CD4-positive, alpha-beta memory T cell (primary cell): Measurements from ENCODE around the gene MIF4GD. TPM values are rescaled to one million over a fixed set of nuclear protein-coding genes. Genes with fewer than 3 reads are reported as not detected.
A peak's percentile ranks its signal among the peaks of the same experiment; 100 is the strongest.
"Not testable (repeated sequence)": the region's sequence is repeated elsewhere in the genome, so short reads cannot be mapped to it uniquely, and the experiment has no call there.

Source experiments
- CTCF ChIA-PET: fragments of 350-600 bp; sonication (Branson Sonifier 250); formaldehyde crosslinking; loops from one replicate; lab custom pipeline; 2021; ENCODE audit warnings: inconsistent platforms; ENCODE audit not compliant: partially characterized antibody; lab: Charles Lee
- POLR2A ChIA-PET: fragments of 350-600 bp; sonication (Branson Sonifier 250); formaldehyde crosslinking; loops from one replicate; lab custom pipeline; 2021; ENCODE audit not compliant: partially characterized antibody; lab: Charles Lee
- DNase-seq, 5 donors: peaks; one replicate each; pipeline versions ENCODE4 v3.0.0 to v3.0.0-alpha.2; 2020 to 2022; ENCODE audit warnings: mixed read lengths in 1 of 5
- H3K27ac ChIP-seq: one replicate; pipeline ENCODE4 v1.7.0; 2013; ENCODE audit warnings: low read depth, low read length
- H3K27me3 ChIP-seq: 2 replicates; pipeline ENCODE4 v1.7.0; 2013; ENCODE audit warnings: mild to moderate bottlenecking, low read length, moderate library complexity; ENCODE audit not compliant: insufficient read depth
- H3K36me3 ChIP-seq: 2 replicates; pipeline ENCODE4 v1.7.0; 2013; ENCODE audit warnings: mild to moderate bottlenecking, low read length, moderate library complexity; ENCODE audit not compliant: insufficient read depth
- H3K4me1 ChIP-seq: 2 replicates; pipeline ENCODE4 v1.7.0; 2013; ENCODE audit warnings: mild to moderate bottlenecking, low read length, moderate library complexity; ENCODE audit not compliant: insufficient read depth
- H3K4me3 ChIP-seq, 2 donors: one replicate each; pipeline ENCODE4 v1.7.0; 2013; ENCODE audit warnings: low read length in 2 of 2, mild to moderate bottlenecking in 1 of 2
- H3K9me3 ChIP-seq, 2 donors: one replicate each; pipeline ENCODE4 v1.7.0; 2013; ENCODE audit warnings: low read length in 2 of 2, control low read depth in 1 of 2; ENCODE audit not compliant: control insufficient read depth in 1 of 2
- H3K27ac Mint-ChIP-seq, 7 donors: one replicate each; pipeline ENCODE4 v1.8.0; 2020 to 2021; ENCODE audit warnings: mixed read lengths in 7 of 7, mild to moderate bottlenecking in 6 of 7, inconsistent platforms in 3 of 7, moderate library complexity in 3 of 7
- H3K27me3 Mint-ChIP-seq, 2 donors: one replicate each; pipeline ENCODE4 v1.8.0; 2020 to 2021; ENCODE audit warnings: mixed read lengths in 2 of 2
- H3K36me3 Mint-ChIP-seq, 2 donors: one replicate each; pipeline ENCODE4 v1.8.0; 2020 to 2021; ENCODE audit warnings: mixed read lengths in 2 of 2, inconsistent platforms in 1 of 2, mild to moderate bottlenecking in 1 of 2
- H3K4me1 Mint-ChIP-seq, 4 donors: one replicate each; pipeline ENCODE4 v1.8.0; 2020 to 2021; ENCODE audit warnings: mixed read lengths in 4 of 4, mild to moderate bottlenecking in 1 of 4
- H3K4me3 Mint-ChIP-seq, 8 donors: one replicate each; pipeline ENCODE4 v1.8.0; 2020 to 2021; ENCODE audit warnings: mixed read lengths in 8 of 8, mild to moderate bottlenecking in 7 of 8, moderate library complexity in 6 of 8, inconsistent platforms in 3 of 8
- H3K9me3 Mint-ChIP-seq, 8 donors: one replicate each; pipeline ENCODE4 v1.8.0; 2020 to 2021; ENCODE audit warnings: mixed read lengths in 8 of 8, mild to moderate bottlenecking in 5 of 8, inconsistent platforms in 3 of 8, moderate library complexity in 1 of 8
- intact Hi-C: fragments of 100-400 bp; cut with micrococcal nuclease; formaldehyde crosslinking; loops from one replicate; pipeline ENCODE4 v1.15.1; 2023
- polyA plus RNA-seq, 2 donors: library from polyadenylated mRNA; unstranded; fragments of 300-500 nt; fragmentation: Illumina TruSeq; gene quantifications; one replicate each; pipeline ENCODE4 v1.2.3, GENCODE V29; 2021
- total RNA-seq, 2 experiments: library from RNA; stranded (reverse); gene quantifications; one replicate each; pipeline ENCODE4 v1.2.3, GENCODE V29; 2021

Gene MIF4GD
- total and polyA plus RNA-seq, 4 experiments from 2014 or later, result 35.8 to 94.3 (median 60.9) TPM

- H3K9me3 Mint-ChIP-seq, result peaks cover 0 to 2% (median 0%) of the 10 kb centered on the region in 8 donors
- no peaks in the 10 kb centered on the region for H3K9me3 ChIP-seq
- peak within 1 kb of the TSS; percentile 100 for H3K27ac Mint-ChIP-seq
- intact Hi-C loops, result loop anchor here (1.0 to 2.0 kb wide), 7 partner anchors 10 to 144 kb away; partner anchors contain the start of genes GRB2, JPT1, MIF4GD and NUP85
- H3K4me3 Mint-ChIP-seq, result peak within 1 kb of the TSS; percentile 93 to 99 (median 97)
- ChIA-PET CTCF (interaction anchor here (1.0 to 4.3 kb wide), 11 partner anchors 8 to 301 kb away, joined by 3 to 44 read pairs (median 4); partner anchors contain the start of genes MIF4GD and SLC25A19), POLR2A (interaction anchor here (0.6 to 6.1 kb wide), 32 partner anchors 11 to 405 kb away, joined by 3 to 193 read pairs (median 6); partner anchors contain the start of genes ARMC7, FDXR, GRB2 and MIF4GD)
- H3K4me1 ChIP-seq, result peaks cover 35% of the 10 kb centered on the region
- H3K36me3 ChIP-seq, result peaks cover 14% of the 10 kb centered on the region
- peaks cover 32 to 65% (median 48%) of the 10 kb centered on the region in 4 donors for H3K4me1 Mint-ChIP-seq
- peak within 1 kb of the TSS; percentile 77 to 99 for H3K4me3 ChIP-seq
- peak within 1 kb of the TSS; percentile 96 for H3K27ac ChIP-seq
- peaks cover 4 to 42% of the 10 kb centered on the region in 2 donors for H3K36me3 Mint-ChIP-seq
- DNase-seq, result peak; percentile 95 to 99 (median 97)
- H3K27me3 Mint-ChIP-seq, result no peaks in the 10 kb centered on the region
- no peaks in the 10 kb centered on the region for H3K27me3 ChIP-seq
These were observed 9.5 kb downstream of the MIF4GD start, which contains the start of the genes GGA3 and MRPS7 for GRCh38 chr17:75261336-75262111. TSS of gene GGA3 (minus strand) at chr17:75261606. CDS start at chr17:75261587, 19 bp downstream. TSS of gene MRPS7 (plus strand) at chr17:75261879. CDS start at chr17:75261901, 22 bp downstream.

GRCh38 chr17:75260641-75261335 lies 10.2 kb downstream of the MIF4GD start:
- peak in 1 of 5 donors; percentile 73 for DNase-seq
- ChIA-PET CTCF (interaction anchor here (1.0 to 4.3 kb wide), 11 partner anchors 9 to 152 kb away, joined by 3 to 44 read pairs (median 6); partner anchors contain the start of genes MIF4GD and SLC25A19), POLR2A (interaction anchor here (0.6 to 6.1 kb wide), 28 partner anchors 10 to 406 kb away, joined by 3 to 193 read pairs (median 6); partner anchors contain the start of genes ARMC7, FDXR, GRB2 and MIF4GD)
- H3K4me3 ChIP-seq, result peak overlapping the region; percentile 62 to 77
- peak overlapping the region; percentile 96 for H3K27ac ChIP-seq
- H3K4me1 Mint-ChIP-seq, result peaks cover 38 to 72% (median 55%) of the 10 kb centered on the region in 4 donors
- peak overlapping the region; percentile 100 for H3K27ac Mint-ChIP-seq
- H3K4me1 ChIP-seq, result peaks cover 35% of the 10 kb centered on the region
- no peaks in the 10 kb centered on the region for H3K9me3 ChIP-seq
- peaks cover 0 to 2% (median 0%) of the 10 kb centered on the region in 8 donors for H3K9me3 Mint-ChIP-seq
- intact Hi-C loops, result loop anchor here (1.0 to 2.0 kb wide), 7 partner anchors 10 to 145 kb away; partner anchors contain the start of genes GRB2, JPT1, MIF4GD and NUP85
- peak overlapping the region; percentile 93 to 99 (median 97) for H3K4me3 Mint-ChIP-seq
- no peaks in the 10 kb centered on the region for H3K27me3 Mint-ChIP-seq
- H3K27me3 ChIP-seq, result no peaks in the 10 kb centered on the region
- H3K36me3 ChIP-seq, result peaks cover 7% of the 10 kb centered on the region
- H3K36me3 Mint-ChIP-seq, result peaks cover 4 to 36% of the 10 kb centered on the region in 2 donors

GRCh38 chr17:75257228-75257627 lies 13.8 kb downstream of the MIF4GD start:
- intact Hi-C loops, CTCF ChIA-PET, H3K27me3 ChIP-seq, H3K36me3 ChIP-seq, POLR2A ChIA-PET, H3K9me3 Mint-ChIP-seq, H3K4me3 ChIP-seq, H3K27ac ChIP-seq, H3K27me3 Mint-ChIP-seq, H3K4me3 Mint-ChIP-seq, H3K9me3 ChIP-seq, DNase-seq: not testable (repeated sequence)
- Mint-ChIP-seq H3K4me1 (peaks cover 44 to 98% (median 77%) of the 10 kb centered on the region in 4 donors), H3K36me3 (peaks cover 0 to 19% of the 10 kb centered on the region in 2 donors), H3K27ac (peak overlapping the region in 3 of 7 donors; percentile 71 to 88 (median 78))
- H3K4me1 ChIP-seq, result peaks cover 30% of the 10 kb centered on the region

- intact Hi-C loops, CTCF ChIA-PET, DNase-seq, H3K27ac ChIP-seq, H3K9me3 Mint-ChIP-seq, H3K36me3 Mint-ChIP-seq, H3K36me3 ChIP-seq, H3K27me3 Mint-ChIP-seq, POLR2A ChIA-PET, H3K9me3 ChIP-seq, H3K27me3 ChIP-seq, H3K4me3 ChIP-seq: not testable (repeated sequence)
- Mint-ChIP-seq H3K4me1 (peaks cover 48 to 100% (median 78%) of the 10 kb centered on the region in 4 donors), H3K4me3 (peak overlapping the region in 3 of 8 donors; percentile 2 to 59 (median 34)), H3K27ac (peak overlapping the region in 3 of 7 donors; percentile 10 to 59 (median 21))
- peaks cover 38% of the 10 kb centered on the region for H3K4me1 ChIP-seq
These were observed 14.9 kb downstream of the MIF4GD start for GRCh38 chr17:75255954-75256698.

GRCh38 chr17:75252039-75252816 lies 18.8 kb downstream of the MIF4GD start:
- Histone ChIP-seq H3K4me1 (peaks cover 34% of the 10 kb centered on the region), H3K27me3 (no peaks in the 10 kb centered on the region), H3K27ac (no peak overlapping the region), H3K9me3 (no peaks in the 10 kb centered on the region), H3K4me3 (no peak overlapping the region), H3K36me3 (no peaks in the 10 kb centered on the region)
- ChIA-PET POLR2A (interaction anchor here (3.1 to 4.3 kb wide), 2 partner anchors 9 to 11 kb away, joined by 9 to 50 read pairs; partner anchors contain the start of genes GGA3 and MRPS7), CTCF (interaction anchor here (1.9 kb wide), 1 partner anchor 8 kb away, joined by 8 read pairs; no protein-coding TSS in a partner anchor)
- intact Hi-C loops, result no loop called here
- DNase-seq, result no peak
- Mint-ChIP-seq H3K27me3 (no peaks in the 10 kb centered on the region), H3K36me3 (peaks cover 0 to 13% of the 10 kb centered on the region in 2 donors), H3K27ac (peak overlapping the region; percentile 35 to 96 (median 47)), H3K4me3 (peak overlapping the region in 4 of 8 donors; percentile 22 to 63 (median 45)), H3K9me3 (no peaks in the 10 kb centered on the region), H3K4me1 (peaks cover 38 to 80% (median 61%) of the 10 kb centered on the region in 4 donors)
